AG09319 (cell line): ENCODE data around the gene KMT2C.

Source experiments
- DNase-seq: peaks from one replicate; pipeline ENCODE4 v3.0.0-alpha.2; 2010; ENCODE audit warnings: low read depth; ENCODE audit errors: extremely low read depth
- TF ChIP-seq, protein P1 (sequence below): IDR thresholded peaks from 2 replicates; pipeline ENCODE4 v1.5.1; 2011; ENCODE audit warnings: low read depth, mild to moderate bottlenecking, inconsistent platforms, low read length, moderate library complexity

KMT2C gene

DNA sequence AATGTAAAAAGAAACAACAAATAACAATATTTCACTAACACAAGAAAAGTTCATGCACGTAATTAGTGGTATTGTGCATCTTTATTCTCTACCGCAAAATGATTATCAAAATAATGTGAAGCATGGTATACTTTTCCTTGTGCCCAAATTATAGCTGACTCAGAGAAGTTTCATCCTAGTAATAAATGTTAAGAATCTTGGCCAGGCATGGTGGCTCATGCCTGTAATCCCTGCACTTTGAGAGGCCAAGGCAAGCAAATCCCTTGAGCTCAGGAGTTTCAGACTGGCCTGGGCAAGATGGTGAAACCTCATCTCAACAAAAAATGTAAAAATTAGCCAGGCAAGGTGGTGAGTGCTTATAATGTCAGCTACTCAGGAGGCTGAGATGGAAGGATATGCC, 105.0 kb downstream of the KMT2C start:
- DNase-seq: no peak

DNA sequence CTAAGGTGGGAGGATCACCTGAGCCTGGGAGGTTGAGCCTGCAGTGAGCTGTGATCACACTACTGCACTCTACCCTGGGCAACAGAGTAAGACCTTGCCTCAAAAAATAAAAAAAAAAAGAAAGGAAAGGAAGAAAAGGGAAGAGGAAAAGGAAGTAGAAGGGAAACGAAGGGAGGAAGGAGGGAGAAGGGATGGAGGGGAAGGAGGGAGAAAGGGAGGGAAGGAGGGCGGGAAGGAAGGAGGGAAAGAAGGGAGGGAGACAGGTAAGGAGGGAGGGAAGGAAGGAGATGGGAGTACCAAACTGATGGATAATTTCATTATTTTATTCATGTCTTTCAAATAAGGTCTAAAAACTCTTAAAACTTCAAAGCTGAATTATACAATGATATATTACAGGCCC, 106.3 kb downstream of the KMT2C start:
- TF ChIP-seq, protein P1, sequence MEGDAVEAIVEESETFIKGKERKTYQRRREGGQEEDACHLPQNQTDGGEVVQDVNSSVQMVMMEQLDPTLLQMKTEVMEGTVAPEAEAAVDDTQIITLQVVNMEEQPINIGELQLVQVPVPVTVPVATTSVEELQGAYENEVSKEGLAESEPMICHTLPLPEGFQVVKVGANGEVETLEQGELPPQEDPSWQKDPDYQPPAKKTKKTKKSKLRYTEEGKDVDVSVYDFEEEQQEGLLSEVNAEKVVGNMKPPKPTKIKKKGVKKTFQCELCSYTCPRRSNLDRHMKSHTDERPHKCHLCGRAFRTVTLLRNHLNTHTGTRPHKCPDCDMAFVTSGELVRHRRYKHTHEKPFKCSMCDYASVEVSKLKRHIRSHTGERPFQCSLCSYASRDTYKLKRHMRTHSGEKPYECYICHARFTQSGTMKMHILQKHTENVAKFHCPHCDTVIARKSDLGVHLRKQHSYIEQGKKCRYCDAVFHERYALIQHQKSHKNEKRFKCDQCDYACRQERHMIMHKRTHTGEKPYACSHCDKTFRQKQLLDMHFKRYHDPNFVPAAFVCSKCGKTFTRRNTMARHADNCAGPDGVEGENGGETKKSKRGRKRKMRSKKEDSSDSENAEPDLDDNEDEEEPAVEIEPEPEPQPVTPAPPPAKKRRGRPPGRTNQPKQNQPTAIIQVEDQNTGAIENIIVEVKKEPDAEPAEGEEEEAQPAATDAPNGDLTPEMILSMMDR: no peak
- no peak for DNase-seq

More for the DNA sequence above, 105.0 kb downstream of the KMT2C start:
- TF ChIP-seq, protein P1: no peak

DNA sequence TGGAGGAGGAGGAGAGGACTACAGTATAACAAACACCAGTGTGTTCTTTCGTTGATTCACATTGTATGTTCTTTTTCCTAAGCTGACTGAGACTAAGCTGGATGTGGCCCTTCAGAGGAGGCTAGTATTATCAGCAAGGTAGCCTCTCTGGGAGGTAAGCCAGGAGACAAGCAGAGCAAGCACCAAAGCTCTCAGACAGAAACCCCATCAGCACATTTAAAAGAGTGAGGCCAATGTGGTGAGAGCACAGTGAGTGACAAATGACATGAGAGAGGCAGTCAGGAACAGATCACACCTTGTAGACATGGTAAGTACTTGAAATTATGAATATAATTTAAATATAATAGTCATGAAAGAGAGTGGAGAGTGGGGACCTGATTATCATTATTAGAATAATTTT, 107.6 kb downstream of the KMT2C start:
- TF ChIP-seq, protein P1: no peak
- no peak for DNase-seq

DNA sequence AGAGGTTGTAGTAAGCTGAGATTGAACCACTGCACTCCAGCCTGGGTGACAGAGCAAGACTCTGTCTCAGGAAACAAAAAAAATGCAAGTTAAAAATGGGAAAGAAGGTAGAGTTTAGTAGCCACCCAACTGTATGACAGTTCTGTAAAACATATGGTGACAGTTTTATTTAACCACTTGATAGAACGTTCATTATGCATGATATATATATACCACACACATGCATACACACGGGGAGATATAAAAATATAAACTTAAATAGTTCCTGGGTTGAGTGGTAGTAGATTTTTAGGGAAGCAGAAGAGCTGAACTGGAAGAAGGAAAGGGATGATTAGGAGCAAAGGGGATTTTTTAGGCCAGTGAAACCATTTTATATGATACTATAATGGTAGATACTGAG, 120.0 kb downstream of the KMT2C start:
- TF ChIP-seq, protein P1: no peak
- no peak for DNase-seq

DNA sequence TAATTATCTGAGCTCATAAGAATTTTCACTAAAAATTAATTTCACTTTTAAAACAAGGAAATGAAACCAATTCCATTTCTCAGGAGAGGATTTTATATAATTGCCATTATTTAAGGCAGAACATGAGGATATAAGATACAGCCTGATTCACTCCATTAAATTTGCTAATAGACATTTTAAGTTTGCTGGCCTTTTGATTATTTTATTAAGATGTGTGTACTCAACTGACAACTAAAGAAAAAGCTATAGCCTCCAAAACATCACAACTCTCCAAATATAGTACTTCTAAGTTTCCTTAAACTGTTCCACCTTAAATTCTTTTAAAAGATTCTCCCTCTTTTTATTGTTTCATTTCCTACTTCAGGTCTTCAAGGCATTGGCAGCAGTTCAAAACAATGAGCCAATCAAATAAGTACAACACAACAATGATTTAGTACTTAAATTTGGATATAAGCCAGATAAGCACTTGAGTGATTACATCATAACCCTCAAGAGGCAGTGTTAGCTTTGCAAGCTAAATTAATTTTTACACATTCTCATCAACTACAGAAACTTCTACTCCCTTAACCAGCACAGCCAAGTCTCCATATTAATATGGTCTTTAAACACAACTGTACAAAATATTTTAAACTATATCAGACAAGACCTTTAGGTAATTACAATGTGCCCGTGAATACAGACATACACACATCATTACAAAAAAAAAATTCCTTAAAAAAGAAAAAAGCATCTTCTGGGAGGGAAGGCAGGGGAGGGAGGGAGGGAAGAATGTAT, 121.8 kb downstream of the KMT2C start:
- peak; percentile 24 for DNase-seq
- TF ChIP-seq, protein P1: no peak

DNA sequence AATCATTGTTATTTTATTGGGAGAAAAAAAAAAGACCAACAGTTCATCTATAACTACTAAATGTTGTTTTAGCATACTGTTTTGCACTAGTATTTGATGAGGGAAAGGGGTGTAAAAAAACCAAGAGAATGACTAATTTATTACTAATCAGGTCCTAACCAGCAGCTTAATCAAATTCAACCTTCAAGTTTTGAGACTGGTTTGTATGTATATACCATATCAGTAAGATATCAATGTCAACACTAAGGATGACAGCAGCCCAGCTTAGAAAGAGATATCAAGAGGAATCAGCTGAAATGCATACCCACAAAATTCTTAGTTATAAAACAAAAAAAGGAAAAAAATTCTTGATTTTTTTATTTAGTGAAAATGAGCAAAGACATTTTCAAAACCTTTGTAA, 122.6 kb downstream of the KMT2C start:
- no peak for DNase-seq
- TF ChIP-seq, protein P1: no peak

DNA sequence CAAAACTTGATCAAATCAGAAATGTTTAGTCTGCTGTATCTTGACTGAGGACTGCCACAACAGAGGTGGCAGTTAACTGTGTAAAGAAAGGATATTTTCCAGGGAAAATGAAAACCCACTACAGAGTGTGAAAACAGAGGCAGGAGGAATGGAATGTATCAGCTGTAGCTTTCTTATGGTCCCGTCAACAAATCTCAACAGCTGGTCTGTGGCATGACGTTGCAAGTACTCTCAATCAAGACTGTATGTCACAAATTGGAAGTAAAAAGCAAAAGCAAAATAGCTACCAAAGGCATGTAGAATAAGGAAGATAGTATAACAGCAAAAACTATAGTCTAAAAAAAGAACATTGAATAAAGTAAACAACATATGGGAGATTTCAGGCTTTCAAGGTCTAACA, 123.5 kb downstream of the KMT2C start:
- TF ChIP-seq, protein P1: no peak
- no peak for DNase-seq
